ENCODE measurements around the gene MRS2.

GRCh38 chr6:24378473-24379097 is 24.2 kb upstream of the MRS2 start:
- no peak for TF ChIP-seq POLR2A (IDR thresholded peaks at IDR 0.05)
- TF ChIP-seq CTCF (IDR thresholded peaks at IDR 0.05) = no peak
- TF ChIP-seq POLR2AphosphoS5 (IDR thresholded peaks at IDR 0.05) = no peak

All from breast epithelium (tissue), 3 donors.